GM23338 (cell line): ENCODE data around the gene CD22. TPM values are rescaled to one million over a fixed set of nuclear protein-coding genes. Genes with fewer than 3 reads are reported as not detected.

Experiments used
- ATAC-seq: fragments of 200-7000 bp; cut with Tn5 transposase; 3 replicates; pipeline ENCODE4 v1.9.1; 2020
- DNase-seq: peaks from one replicate; pipeline ENCODE4 v3.0.0-alpha.2; 2015; ENCODE audit warnings: low spot score
- H2AFZ ChIP-seq: fragments of 200-600 bp; sonication (generic); 2 replicates; pipeline ENCODE4 v1.8.0; 2016; ENCODE audit warnings: antibody characterized with exemption, mild to moderate bottlenecking, moderate library complexity
- H3F3A ChIP-seq: fragments of 200-600 bp; sonication (generic); replicated peaks from 2 replicates; pipeline ENCODE4 v1.8.0; 2017; ENCODE audit warnings: antibody characterized with exemption, mixed run types, low read depth
- H3K27ac ChIP-seq: fragments of 200-600 bp; sonication (generic); 2 replicates; pipeline ENCODE4 v1.6.1; 2016; ENCODE audit warnings: low read depth
- H3K27me3 ChIP-seq: fragments of 200-600 bp; sonication (generic); 2 replicates; pipeline ENCODE4 v1.8.0; 2016; ENCODE audit warnings: mild to moderate bottlenecking, mixed run types, moderate library complexity; ENCODE audit not compliant: insufficient read depth
- H3K36me3 ChIP-seq: fragments of 200-600 bp; sonication (generic); 2 replicates; pipeline ENCODE4 v1.8.0; 2016; ENCODE audit warnings: mild to moderate bottlenecking; ENCODE audit not compliant: insufficient read depth
- H3K4me1 ChIP-seq: fragments of 200-600 bp; sonication (generic); 2 replicates; pipeline ENCODE4 v1.8.0; 2016; ENCODE audit warnings: mild to moderate bottlenecking, moderate library complexity; ENCODE audit not compliant: insufficient read depth
- H3K4me2 ChIP-seq: fragments of 200-600 bp; sonication (generic); 2 replicates; pipeline ENCODE4 v1.7.1; 2017; ENCODE audit warnings: mixed run types
- H3K4me3 ChIP-seq: fragments of 200-600 bp; sonication (generic); 2 replicates; pipeline ENCODE4 v1.6.1; 2016; ENCODE audit warnings: mixed run types
- H3K79me2 ChIP-seq: fragments of 200-600 bp; sonication (generic); replicated peaks from 2 replicates; pipeline ENCODE4 v1.8.0; 2017; ENCODE audit warnings: mild to moderate bottlenecking; ENCODE audit not compliant: insufficient read depth
- H3K9me2 ChIP-seq: fragments of 200-600 bp; sonication (generic); 2 replicates; pipeline ENCODE4 v1.8.0; 2017; ENCODE audit not compliant: insufficient read depth
- H4K20me1 ChIP-seq: fragments of 200-600 bp; sonication (generic); replicated peaks from 2 replicates; pipeline ENCODE4 v1.8.0; 2017; ENCODE audit warnings: mild to moderate bottlenecking; ENCODE audit not compliant: insufficient read depth
- H3K27ac Mint-ChIP-seq: 2 replicates; pipeline ENCODE4 v1.8.0; 2020; ENCODE audit warnings: inconsistent platforms, mild to moderate bottlenecking, moderate library complexity, mixed read lengths
- H3K27me3 Mint-ChIP-seq: 3 replicates; pipeline ENCODE4 v1.8.0; 2022; ENCODE audit warnings: low read depth, mild to moderate bottlenecking, moderate library complexity, mixed read lengths, inconsistent platforms; ENCODE audit not compliant: insufficient read depth, poor library complexity
- H3K36me3 Mint-ChIP-seq: 3 replicates; pipeline ENCODE4 v1.8.0; 2021; ENCODE audit warnings: low read depth, mild to moderate bottlenecking, inconsistent platforms, moderate library complexity, mixed read lengths
- H3K4me1 Mint-ChIP-seq: 3 replicates; pipeline ENCODE4 v1.8.0; 2020; ENCODE audit warnings: mild to moderate bottlenecking, inconsistent platforms, mixed read lengths
- H3K4me3 Mint-ChIP-seq: 3 replicates; pipeline ENCODE4 v1.8.0; 2021; ENCODE audit warnings: moderate library complexity, mild to moderate bottlenecking, inconsistent platforms, mixed read lengths
- H3K9me3 Mint-ChIP-seq: 3 replicates; pipeline ENCODE4 v1.8.0; 2020; ENCODE audit warnings: moderate library complexity, mild to moderate bottlenecking, inconsistent platforms, mixed read lengths
- CREB1 ChIP-seq: fragments of 250-450 bp; sonication (Bioruptor Pico); IDR thresholded peaks from 2 replicates; pipeline ENCODE4 v1.5.0; 2020; ENCODE audit warnings: low read depth, mild to moderate bottlenecking, moderate library complexity
- EZH2 ChIP-seq: fragments of 200-600 bp; sonication (generic); IDR thresholded peaks from one replicate; pipeline ENCODE4 v1.8.0; 2017; ENCODE audit warnings: antibody characterized with exemption, mild to moderate bottlenecking, low read depth; ENCODE audit not compliant: unreplicated experiment
- EZH2phosphoT487 ChIP-seq: fragments of 200-600 bp; sonication (generic); IDR thresholded peaks from one replicate; pipeline ENCODE4 v1.8.1; 2018; ENCODE audit warnings: antibody characterized with exemption; ENCODE audit not compliant: unreplicated experiment
- JUNB ChIP-seq: IDR thresholded peaks from one replicate; pipeline ENCODE4 v1.6.1; 2016; ENCODE audit warnings: antibody characterized with exemption; ENCODE audit not compliant: unreplicated experiment
- NANOG ChIP-seq: IDR thresholded peaks from 2 replicates; pipeline ENCODE4 v1.6.1; 2016; ENCODE audit warnings: antibody characterized with exemption, borderline replicate concordance
- POLR2AphosphoS5 ChIP-seq: IDR thresholded peaks from 2 replicates; pipeline ENCODE4 v1.6.1; 2016; ENCODE audit warnings: antibody characterized with exemption, low read depth
- STAT1 ChIP-seq: IDR thresholded peaks from one replicate; pipeline ENCODE4 v1.6.1; 2016; ENCODE audit warnings: antibody characterized with exemption; ENCODE audit not compliant: unreplicated experiment
- ZNF114 ChIP-seq: fragments of 250-450 bp; sonication (Bioruptor Pico); IDR thresholded peaks from 2 replicates; pipeline ENCODE4 v1.5.0; 2020; ENCODE audit warnings: mild to moderate bottlenecking, moderate library complexity
- ZNF331 ChIP-seq: fragments of 250-450 bp; sonication (Bioruptor Pico); IDR thresholded peaks from 2 replicates; pipeline ENCODE4 v1.5.0; 2020; ENCODE audit warnings: low read depth, mild to moderate bottlenecking, moderate library complexity
- polyA plus RNA-seq: library from polyadenylated mRNA; unstranded; fragments of >200 nt; fragmentation: Nextera tagmentation; extraction: Ambion mirVana; gene quantifications from 2 replicates; pipeline ENCODE4 v1.2.1, GENCODE V29; 2016
- total RNA-seq: library from RNA; depleted of rRNA; stranded (reverse); fragments of >200 nt; shearing (Covaris generic); gene quantifications from 2 replicates; pipeline ENCODE4 v1.2.3, GENCODE V29; 2014
- TF ChIP-seq, protein P1 (sequence below): IDR thresholded peaks from 2 replicates; pipeline ENCODE4 v1.6.1; 2016; ENCODE audit warnings: antibody characterized with exemption
- TF ChIP-seq, protein P2 (sequence below), 2 experiments: fragments of 200-600 bp in 1 of 2; sonication (generic) in 1 of 2; conservative IDR thresholded peaks; 2 replicates each; pipeline versions ENCODE4 v1.5.1 to v1.6.1; 2016 to 2017; ENCODE audit warnings: antibody characterized with exemption in 2 of 2, low read depth in 2 of 2, mild to moderate bottlenecking in 2 of 2, moderate library complexity in 1 of 2
- TF ChIP-seq, protein P3 (sequence below): fragments of 250-450 bp; sonication (Bioruptor Pico); IDR thresholded peaks from 2 replicates; pipeline ENCODE4 v1.5.0; 2020; ENCODE audit warnings: mild to moderate bottlenecking, moderate library complexity
- TF ChIP-seq, protein P4 (sequence below): IDR thresholded peaks from one replicate; pipeline ENCODE4 v1.6.1; 2018; ENCODE audit warnings: antibody characterized with exemption; ENCODE audit not compliant: unreplicated experiment

The CD22 gene
- total and polyA plus RNA-seq, 2 experiments from 2014 or later, result 0.10 to 0.32 TPM

GRCh38 chr19:35363711-35364425 lies 34.9 kb downstream of the CD22 start:
- DNase-seq (no peak), ATAC-seq (no peak)
- H3K9me2 ChIP-seq, result no peaks in the 10 kb centered on the region
- Mint-ChIP-seq H3K4me3 (no peak overlapping the region), H3K27me3 (no peaks in the 10 kb centered on the region), H3K27ac (no peak overlapping the region), H3K4me1 (no peaks in the 10 kb centered on the region), H3K36me3 (no peaks in the 10 kb centered on the region), H3K9me3 (no peaks in the 10 kb centered on the region; the same call in 2 of the 3 replicates)
- H3K27ac ChIP-seq, result no peak overlapping the region
- H3K36me3 ChIP-seq, result no peaks in the 10 kb centered on the region
- no peaks in the 10 kb centered on the region for H3K79me2 ChIP-seq
- TF ChIP-seq, protein P1, sequence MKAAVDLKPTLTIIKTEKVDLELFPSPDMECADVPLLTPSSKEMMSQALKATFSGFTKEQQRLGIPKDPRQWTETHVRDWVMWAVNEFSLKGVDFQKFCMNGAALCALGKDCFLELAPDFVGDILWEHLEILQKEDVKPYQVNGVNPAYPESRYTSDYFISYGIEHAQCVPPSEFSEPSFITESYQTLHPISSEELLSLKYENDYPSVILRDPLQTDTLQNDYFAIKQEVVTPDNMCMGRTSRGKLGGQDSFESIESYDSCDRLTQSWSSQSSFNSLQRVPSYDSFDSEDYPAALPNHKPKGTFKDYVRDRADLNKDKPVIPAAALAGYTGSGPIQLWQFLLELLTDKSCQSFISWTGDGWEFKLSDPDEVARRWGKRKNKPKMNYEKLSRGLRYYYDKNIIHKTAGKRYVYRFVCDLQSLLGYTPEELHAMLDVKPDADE, result no peak
- TF ChIP-seq ZNF331 (CRISPR knock-in tag), result no peak
- no peak for TF ChIP-seq ZNF114 (CRISPR knock-in tag)
- TF ChIP-seq, protein P2, sequence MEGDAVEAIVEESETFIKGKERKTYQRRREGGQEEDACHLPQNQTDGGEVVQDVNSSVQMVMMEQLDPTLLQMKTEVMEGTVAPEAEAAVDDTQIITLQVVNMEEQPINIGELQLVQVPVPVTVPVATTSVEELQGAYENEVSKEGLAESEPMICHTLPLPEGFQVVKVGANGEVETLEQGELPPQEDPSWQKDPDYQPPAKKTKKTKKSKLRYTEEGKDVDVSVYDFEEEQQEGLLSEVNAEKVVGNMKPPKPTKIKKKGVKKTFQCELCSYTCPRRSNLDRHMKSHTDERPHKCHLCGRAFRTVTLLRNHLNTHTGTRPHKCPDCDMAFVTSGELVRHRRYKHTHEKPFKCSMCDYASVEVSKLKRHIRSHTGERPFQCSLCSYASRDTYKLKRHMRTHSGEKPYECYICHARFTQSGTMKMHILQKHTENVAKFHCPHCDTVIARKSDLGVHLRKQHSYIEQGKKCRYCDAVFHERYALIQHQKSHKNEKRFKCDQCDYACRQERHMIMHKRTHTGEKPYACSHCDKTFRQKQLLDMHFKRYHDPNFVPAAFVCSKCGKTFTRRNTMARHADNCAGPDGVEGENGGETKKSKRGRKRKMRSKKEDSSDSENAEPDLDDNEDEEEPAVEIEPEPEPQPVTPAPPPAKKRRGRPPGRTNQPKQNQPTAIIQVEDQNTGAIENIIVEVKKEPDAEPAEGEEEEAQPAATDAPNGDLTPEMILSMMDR (conservative IDR thresholded peaks at IDR 0.05; ENCODE audit: low read depth in 2 of 2), result no peak
- TF ChIP-seq CREB1, result no peak
- no peak for TF ChIP-seq EZH2phosphoT487
- TF ChIP-seq, protein P3, sequence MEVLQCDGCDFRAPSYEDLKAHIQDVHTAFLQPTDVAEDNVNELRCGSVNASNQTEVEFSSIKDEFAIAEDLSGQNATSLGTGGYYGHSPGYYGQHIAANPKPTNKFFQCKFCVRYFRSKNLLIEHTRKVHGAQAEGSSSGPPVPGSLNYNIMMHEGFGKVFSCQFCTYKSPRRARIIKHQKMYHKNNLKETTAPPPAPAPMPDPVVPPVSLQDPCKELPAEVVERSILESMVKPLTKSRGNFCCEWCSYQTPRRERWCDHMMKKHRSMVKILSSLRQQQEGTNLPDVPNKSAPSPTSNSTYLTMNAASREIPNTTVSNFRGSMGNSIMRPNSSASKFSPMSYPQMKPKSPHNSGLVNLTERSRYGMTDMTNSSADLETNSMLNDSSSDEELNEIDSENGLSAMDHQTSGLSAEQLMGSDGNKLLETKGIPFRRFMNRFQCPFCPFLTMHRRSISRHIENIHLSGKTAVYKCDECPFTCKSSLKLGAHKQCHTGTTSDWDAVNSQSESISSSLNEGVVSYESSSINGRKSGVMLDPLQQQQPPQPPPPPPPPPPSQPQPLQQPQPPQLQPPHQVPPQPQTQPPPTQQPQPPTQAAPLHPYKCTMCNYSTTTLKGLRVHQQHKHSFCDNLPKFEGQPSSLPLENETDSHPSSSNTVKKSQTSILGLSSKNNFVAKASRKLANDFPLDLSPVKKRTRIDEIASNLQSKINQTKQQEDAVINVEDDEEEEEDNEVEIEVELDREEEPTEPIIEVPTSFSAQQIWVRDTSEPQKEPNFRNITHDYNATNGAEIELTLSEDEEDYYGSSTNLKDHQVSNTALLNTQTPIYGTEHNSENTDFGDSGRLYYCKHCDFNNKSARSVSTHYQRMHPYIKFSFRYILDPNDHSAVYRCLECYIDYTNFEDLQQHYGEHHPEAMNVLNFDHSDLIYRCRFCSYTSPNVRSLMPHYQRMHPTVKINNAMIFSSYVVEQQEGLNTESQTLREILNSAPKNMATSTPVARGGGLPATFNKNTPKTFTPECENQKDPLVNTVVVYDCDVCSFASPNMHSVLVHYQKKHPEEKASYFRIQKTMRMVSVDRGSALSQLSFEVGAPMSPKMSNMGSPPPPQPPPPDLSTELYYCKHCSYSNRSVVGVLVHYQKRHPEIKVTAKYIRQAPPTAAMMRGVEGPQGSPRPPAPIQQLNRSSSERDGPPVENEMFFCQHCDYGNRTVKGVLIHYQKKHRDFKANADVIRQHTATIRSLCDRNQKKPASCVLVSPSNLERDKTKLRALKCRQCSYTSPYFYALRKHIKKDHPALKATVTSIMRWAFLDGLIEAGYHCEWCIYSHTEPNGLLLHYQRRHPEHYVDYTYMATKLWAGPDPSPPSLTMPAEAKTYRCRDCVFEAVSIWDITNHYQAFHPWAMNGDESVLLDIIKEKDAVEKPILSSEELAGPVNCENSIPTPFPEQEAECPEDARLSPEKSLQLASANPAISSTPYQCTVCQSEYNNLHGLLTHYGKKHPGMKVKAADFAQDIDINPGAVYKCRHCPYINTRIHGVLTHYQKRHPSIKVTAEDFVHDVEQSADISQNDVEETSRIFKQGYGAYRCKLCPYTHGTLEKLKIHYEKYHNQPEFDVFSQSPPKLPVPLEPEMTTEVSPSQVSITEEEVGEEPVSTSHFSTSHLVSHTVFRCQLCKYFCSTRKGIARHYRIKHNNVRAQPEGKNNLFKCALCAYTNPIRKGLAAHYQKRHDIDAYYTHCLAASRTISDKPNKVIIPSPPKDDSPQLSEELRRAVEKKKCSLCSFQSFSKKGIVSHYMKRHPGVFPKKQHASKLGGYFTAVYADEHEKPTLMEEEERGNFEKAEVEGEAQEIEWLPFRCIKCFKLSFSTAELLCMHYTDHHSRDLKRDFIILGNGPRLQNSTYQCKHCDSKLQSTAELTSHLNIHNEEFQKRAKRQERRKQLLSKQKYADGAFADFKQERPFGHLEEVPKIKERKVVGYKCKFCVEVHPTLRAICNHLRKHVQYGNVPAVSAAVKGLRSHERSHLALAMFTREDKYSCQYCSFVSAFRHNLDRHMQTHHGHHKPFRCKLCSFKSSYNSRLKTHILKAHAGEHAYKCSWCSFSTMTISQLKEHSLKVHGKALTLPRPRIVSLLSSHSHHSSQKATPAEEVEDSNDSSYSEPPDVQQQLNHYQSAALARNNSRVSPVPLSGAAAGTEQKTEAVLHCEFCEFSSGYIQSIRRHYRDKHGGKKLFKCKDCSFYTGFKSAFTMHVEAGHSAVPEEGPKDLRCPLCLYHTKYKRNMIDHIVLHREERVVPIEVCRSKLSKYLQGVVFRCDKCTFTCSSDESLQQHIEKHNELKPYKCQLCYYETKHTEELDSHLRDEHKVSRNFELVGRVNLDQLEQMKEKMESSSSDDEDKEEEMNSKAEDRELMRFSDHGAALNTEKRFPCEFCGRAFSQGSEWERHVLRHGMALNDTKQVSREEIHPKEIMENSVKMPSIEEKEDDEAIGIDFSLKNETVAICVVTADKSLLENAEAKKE (CRISPR knock-in tag), result no peak
- TF ChIP-seq NANOG, result no peak
- no peak for TF ChIP-seq STAT1
- no peak for TF ChIP-seq EZH2
- TF ChIP-seq POLR2AphosphoS5, result no peak
- TF ChIP-seq JUNB, result no peak
- TF ChIP-seq, protein P4, sequence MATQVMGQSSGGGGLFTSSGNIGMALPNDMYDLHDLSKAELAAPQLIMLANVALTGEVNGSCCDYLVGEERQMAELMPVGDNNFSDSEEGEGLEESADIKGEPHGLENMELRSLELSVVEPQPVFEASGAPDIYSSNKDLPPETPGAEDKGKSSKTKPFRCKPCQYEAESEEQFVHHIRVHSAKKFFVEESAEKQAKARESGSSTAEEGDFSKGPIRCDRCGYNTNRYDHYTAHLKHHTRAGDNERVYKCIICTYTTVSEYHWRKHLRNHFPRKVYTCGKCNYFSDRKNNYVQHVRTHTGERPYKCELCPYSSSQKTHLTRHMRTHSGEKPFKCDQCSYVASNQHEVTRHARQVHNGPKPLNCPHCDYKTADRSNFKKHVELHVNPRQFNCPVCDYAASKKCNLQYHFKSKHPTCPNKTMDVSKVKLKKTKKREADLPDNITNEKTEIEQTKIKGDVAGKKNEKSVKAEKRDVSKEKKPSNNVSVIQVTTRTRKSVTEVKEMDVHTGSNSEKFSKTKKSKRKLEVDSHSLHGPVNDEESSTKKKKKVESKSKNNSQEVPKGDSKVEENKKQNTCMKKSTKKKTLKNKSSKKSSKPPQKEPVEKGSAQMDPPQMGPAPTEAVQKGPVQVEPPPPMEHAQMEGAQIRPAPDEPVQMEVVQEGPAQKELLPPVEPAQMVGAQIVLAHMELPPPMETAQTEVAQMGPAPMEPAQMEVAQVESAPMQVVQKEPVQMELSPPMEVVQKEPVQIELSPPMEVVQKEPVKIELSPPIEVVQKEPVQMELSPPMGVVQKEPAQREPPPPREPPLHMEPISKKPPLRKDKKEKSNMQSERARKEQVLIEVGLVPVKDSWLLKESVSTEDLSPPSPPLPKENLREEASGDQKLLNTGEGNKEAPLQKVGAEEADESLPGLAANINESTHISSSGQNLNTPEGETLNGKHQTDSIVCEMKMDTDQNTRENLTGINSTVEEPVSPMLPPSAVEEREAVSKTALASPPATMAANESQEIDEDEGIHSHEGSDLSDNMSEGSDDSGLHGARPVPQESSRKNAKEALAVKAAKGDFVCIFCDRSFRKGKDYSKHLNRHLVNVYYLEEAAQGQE, result no peak
- no peak overlapping the region for H3K4me3 ChIP-seq
- no peak overlapping the region for H2AFZ ChIP-seq
- H3K4me2 ChIP-seq, result no peak overlapping the region
- no peaks in the 10 kb centered on the region for H3K27me3 ChIP-seq
- no peaks in the 10 kb centered on the region for H4K20me1 ChIP-seq
- no peaks in the 10 kb centered on the region for H3F3A ChIP-seq
- no peaks in the 10 kb centered on the region for H3K4me1 ChIP-seq
